Thyroid gland (tissue), 4 donors: ENCODE results near the gene CDK10. TPM values are rescaled to one million over a fixed set of nuclear protein-coding genes. Genes with fewer than 3 reads are reported as not detected.
"Not testable (repeated sequence)": the region's sequence is repeated elsewhere in the genome, so short reads cannot be mapped to it uniquely, and the experiment has no call there.

Experiments used
- DNase-seq, 2 donors: peaks; one replicate each; pipeline ENCODE4 v3.0.0-alpha.2; 2019
- H3K27ac ChIP-seq, 3 donors: fragments of 200-600 bp; sonication (generic); 1 replicate in 2 of 3; 2 replicates in 1 of 3; pipeline ENCODE4 v1.5.1; 2016 to 2019; ENCODE audit warnings: mild to moderate bottlenecking in 1 of 3, moderate library complexity in 1 of 3
- H3K27me3 ChIP-seq: fragments of 200-600 bp; sonication (generic); one replicate; pipeline ENCODE4 v1.5.1; 2019
- H3K36me3 ChIP-seq, 2 donors: fragments of 200-600 bp; sonication (generic); one replicate each; pipeline ENCODE4 v1.5.1; 2016 to 2019
- H3K4me1 ChIP-seq, 2 donors: fragments of 200-600 bp; sonication (generic); one replicate each; pipeline ENCODE4 v1.5.1; 2017 to 2019
- H3K4me3 ChIP-seq, 3 donors: fragments of 200-600 bp; sonication (generic); replicated peaks in 1 of 3; 1 replicate in 2 of 3; 2 replicates in 1 of 3; pipeline ENCODE4 v1.5.1; 2016; ENCODE audit warnings: mild to moderate bottlenecking in 1 of 3
- H3K9me3 ChIP-seq: fragments of 200-600 bp; sonication (generic); one replicate; pipeline ENCODE4 v1.5.1; 2017
- POLR2A ChIP-seq, 2 donors: fragments of 450-650 bp; IDR thresholded peaks; one replicate each; pipeline ENCODE4 v1.6.1; 2017; ENCODE audit warnings: antibody characterized with exemption in 2 of 2, mild to moderate bottlenecking in 2 of 2, moderate library complexity in 1 of 2
- WGBS, 2 donors: methylation state at CpG; one replicate each; pipeline ENCODE4 v1.1.5; 2017; 5-methylcytosine and 5-hydroxymethylcytosine counted together
- intact Hi-C: fragments of 100-400 bp; cut with DNase I; formaldehyde crosslinking; loops from one replicate; pipeline ENCODE4 v1.15.1; 2023
- total RNA-seq, 4 donors: library from RNA; depleted of rRNA; stranded (reverse); fragments of >200 nt; gene quantifications; one replicate each; pipeline ENCODE4 v1.2.3, GENCODE V29; 2016
- TF ChIP-seq, protein P1 (sequence below), 6 experiments: fragments of 200-600 bp in 3 of 6; fragments of 450-650 bp in 3 of 6; sonication (generic) in 3 of 6; IDR thresholded peaks; one replicate each; pipeline ENCODE4 v1.5.1; 2016 to 2019; ENCODE audit warnings: antibody characterized with exemption in 6 of 6, mild to moderate bottlenecking in 2 of 6, inconsistent platforms in 1 of 6, moderate library complexity in 1 of 6

Gene CDK10
- total RNA-seq, 4 donors from 2014 or later: 88.7 to 109 (median 91.3) TPM

GRCh38 chr16:89657442-89658220 lies 28.9 kb upstream of the CDK10 start, which contains the start of the genes CHMP1A and SPATA33:
CHMP1A (minus strand) TSS chr16:89657708; CDS start chr16:89657588, 120 bp downstream.
SPATA33 (plus strand) TSS chr16:89657836; CDS start chr16:89657912, 76 bp downstream.
- Histone ChIP-seq H3K9me3 (no peaks in the 10 kb centered on the region), H3K36me3 (no peaks in the 10 kb centered on the region), H3K27ac (peak within 1 kb of the TSS; percentile 36 to 54 (median 39)), H3K4me3 (peak within 1 kb of the TSS; percentile 43 to 93 (median 73)), H3K27me3 (no peaks in the 10 kb centered on the region), H3K4me1 (peaks cover 8 to 15% of the 10 kb centered on the region in 2 donors)
- intact Hi-C loops: no loop called here
- TF ChIP-seq, protein P1, sequence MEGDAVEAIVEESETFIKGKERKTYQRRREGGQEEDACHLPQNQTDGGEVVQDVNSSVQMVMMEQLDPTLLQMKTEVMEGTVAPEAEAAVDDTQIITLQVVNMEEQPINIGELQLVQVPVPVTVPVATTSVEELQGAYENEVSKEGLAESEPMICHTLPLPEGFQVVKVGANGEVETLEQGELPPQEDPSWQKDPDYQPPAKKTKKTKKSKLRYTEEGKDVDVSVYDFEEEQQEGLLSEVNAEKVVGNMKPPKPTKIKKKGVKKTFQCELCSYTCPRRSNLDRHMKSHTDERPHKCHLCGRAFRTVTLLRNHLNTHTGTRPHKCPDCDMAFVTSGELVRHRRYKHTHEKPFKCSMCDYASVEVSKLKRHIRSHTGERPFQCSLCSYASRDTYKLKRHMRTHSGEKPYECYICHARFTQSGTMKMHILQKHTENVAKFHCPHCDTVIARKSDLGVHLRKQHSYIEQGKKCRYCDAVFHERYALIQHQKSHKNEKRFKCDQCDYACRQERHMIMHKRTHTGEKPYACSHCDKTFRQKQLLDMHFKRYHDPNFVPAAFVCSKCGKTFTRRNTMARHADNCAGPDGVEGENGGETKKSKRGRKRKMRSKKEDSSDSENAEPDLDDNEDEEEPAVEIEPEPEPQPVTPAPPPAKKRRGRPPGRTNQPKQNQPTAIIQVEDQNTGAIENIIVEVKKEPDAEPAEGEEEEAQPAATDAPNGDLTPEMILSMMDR (IDR thresholded peaks at IDR 0.05): no peak
- TF ChIP-seq POLR2A (IDR thresholded peaks at IDR 0.05): peak in 1 of 2 donors; percentile 43
- DNase-seq: peak; percentile 88 to 89
- whole genome bisulfite sequencing, 2 donors: 1% methylated on average over 19 to 62 of the region's 99 CpGs

- Histone ChIP-seq H3K4me3 (peak overlapping the region; percentile 43 to 93 (median 73)), H3K27ac (peak overlapping the region in 1 of 3 donors; percentile 54), H3K27me3 (no peaks in the 10 kb centered on the region), H3K4me1 (peaks cover 8 to 15% of the 10 kb centered on the region in 2 donors), H3K9me3 (no peaks in the 10 kb centered on the region), H3K36me3 (no peaks in the 10 kb centered on the region)
- peak; percentile 8 to 25 for DNase-seq
- TF ChIP-seq, protein P1 (IDR thresholded peaks at IDR 0.05): peak in 1 of 6 experiments; percentile 4
- TF ChIP-seq POLR2A (IDR thresholded peaks at IDR 0.05): no peak
- intact Hi-C loops: no loop called here
- 16 to 20% methylated on average over 26 to 27 of the region's 27 CpGs for WGBS, 2 donors
These were observed 28.1 kb upstream of the CDK10 start for GRCh38 chr16:89658221-89658879.

- intact Hi-C loops: no loop called here
- no peak for DNase-seq
- no peak overlapping the region for H3K27ac ChIP-seq
These were observed 26.3 kb upstream of the CDK10 start for GRCh38 chr16:89660146-89660545.

GRCh38 chr16:89661215-89661614 lies 25.3 kb upstream of the CDK10 start:
- H3K27me3 ChIP-seq: no peaks in the 10 kb centered on the region

More at GRCh38 chr16:89660146-89660545, 26.3 kb upstream of the CDK10 start:
- TF ChIP-seq POLR2A (IDR thresholded peaks at IDR 0.05): no peak
- TF ChIP-seq, protein P1 (IDR thresholded peaks at IDR 0.05): no peak
- WGBS, 2 donors: 87 to 97% methylated on average over 6 to 7 of the region's 7 CpGs
- Histone ChIP-seq H3K36me3 (no peaks in the 10 kb centered on the region), H3K27me3 (no peaks in the 10 kb centered on the region), H3K9me3 (no peaks in the 10 kb centered on the region), H3K4me3 (no peak overlapping the region), H3K4me1 (peaks cover 8 to 15% of the 10 kb centered on the region in 2 donors)

GRCh38 chr16:89664238-89664637 lies 22.3 kb upstream of the CDK10 start:
- H3K27ac ChIP-seq, H3K9me3 ChIP-seq, H3K4me3 ChIP-seq, H3K27me3 ChIP-seq, DNase-seq, H3K36me3 ChIP-seq, H3K4me1 ChIP-seq, intact Hi-C loops: not testable (repeated sequence)
- WGBS, 2 donors: 91 to 95% methylated on average over 11 of the region's 11 CpGs

More at GRCh38 chr16:89661215-89661614, 25.3 kb upstream of the CDK10 start:
- Histone ChIP-seq H3K27ac (no peak overlapping the region), H3K36me3 (no peaks in the 10 kb centered on the region), H3K4me1 (peaks cover 8 to 14% of the 10 kb centered on the region in 2 donors), H3K4me3 (no peak overlapping the region), H3K9me3 (no peaks in the 10 kb centered on the region)
- 97% methylated on average over 9 of the region's 9 CpGs for WGBS, 2 donors
- DNase-seq: no peak
- intact Hi-C loops: no loop called here
- TF ChIP-seq, protein P1 (IDR thresholded peaks at IDR 0.05): no peak
- no peak for TF ChIP-seq POLR2A (IDR thresholded peaks at IDR 0.05)
